ENCODE data around the gene TERT. TPM values are rescaled to one million over a fixed set of nuclear protein-coding genes. Genes with fewer than 3 reads are reported as not detected.

The TERT gene
- total and polyA plus RNA-seq, 2 of the 4 experiments (the other 2 are of a cell fraction), result not detected

DNA sequence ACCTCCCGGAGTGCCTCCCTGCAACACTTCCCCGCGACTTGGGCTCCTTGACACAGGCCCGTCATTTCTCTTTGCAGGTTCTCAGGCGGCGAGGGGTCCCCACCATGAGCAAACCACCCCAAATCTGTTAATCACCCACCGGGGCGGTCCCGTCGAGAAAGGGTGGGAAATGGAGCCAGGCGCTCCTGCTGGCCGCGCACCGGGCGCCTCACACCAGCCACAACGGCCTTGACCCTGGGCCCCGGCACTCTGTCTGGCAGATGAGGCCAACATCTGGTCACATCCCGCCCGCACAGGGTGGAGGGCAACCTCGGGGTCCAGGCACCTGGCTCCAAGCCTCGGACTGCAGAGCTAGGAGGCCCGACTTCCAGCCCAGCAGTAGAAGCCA is 776 bp upstream of the TERT start:
- no peak overlapping the region for H3K4me3 ChIP-seq (ENCODE audit: insufficient read depth, low read depth, low read length)
- H3K27ac ChIP-seq (ENCODE audit: insufficient read depth, low read length), result no peak overlapping the region
- intact Hi-C loops (cut with micrococcal nuclease) (no loop called here), in situ Hi-C loops (cut with MboI; ENCODE audit: low sequenced_read_pairs) (no loop called here), dilution Hi-C loops (cut with HindIII; ENCODE audit: low sequenced_read_pairs, unreplicated experiment) (no loop called here)
- H3K23ac ChIP-seq (ENCODE audit: low read depth, low read length), result no peak overlapping the region
- no peak overlapping the region for H4K8ac ChIP-seq (ENCODE audit: low read depth in 2 of 2, low read length in 2 of 2)
- ATAC-seq (ENCODE audit: low read depth) (no peak), DNase-seq (no peak)
- H4K5ac ChIP-seq (ENCODE audit: low read depth, low read length), result no peak overlapping the region
- H3K4me2 ChIP-seq (ENCODE audit: low read depth, low read length), result no peak overlapping the region
- no peak overlapping the region for H4K91ac ChIP-seq (ENCODE audit: insufficient read depth, low read depth, low read length)
- no peak overlapping the region for H2AK5ac ChIP-seq (ENCODE audit: low read depth, low read length)
- no peak overlapping the region for H2AFZ ChIP-seq (replicated peaks; ENCODE audit: low read length, poor library complexity)
- H2BK15ac ChIP-seq (ENCODE audit: low read depth, low read length), result no peak overlapping the region
- no peak for TF ChIP-seq RAD21 (IDR thresholded peaks at IDR 0.05; ENCODE audit: low read length)
- no peaks in the 10 kb centered on the region for H3K9me1 ChIP-seq (ENCODE audit: insufficient read depth, low read length)
- H3K18ac ChIP-seq (ENCODE audit: low read depth, low read length), result no peak overlapping the region
- whole genome bisulfite sequencing, 2 experiments (ENCODE audit: extremely low coverage in 2 of 2, insufficient read length in 1 of 2), result 26% methylated on average over 13 of the region's 22 CpGs; no CpG with 5 or more reads in 1 of the 2 experiments
- H2BK20ac ChIP-seq (ENCODE audit: low read depth, low read length), result no peak overlapping the region
- no peak overlapping the region for H3K4ac ChIP-seq (ENCODE audit: low read depth, low read length)
- H2BK120ac ChIP-seq (ENCODE audit: low read depth, low read length), result no peak overlapping the region
- H3K36me3 ChIP-seq (ENCODE audit: control insufficient read depth, insufficient read depth, low read length), result no peaks in the 10 kb centered on the region
- H3K56ac ChIP-seq (ENCODE audit: extremely low read depth, insufficient read depth, low read length), result no peak overlapping the region
- no peak overlapping the region for H2BK5ac ChIP-seq (ENCODE audit: low read depth, low read length, poor library complexity, severe bottlenecking)
- H3K9ac ChIP-seq (ENCODE audit: low read depth, low read length), result no peak overlapping the region
- H3K14ac ChIP-seq (replicated peaks; ENCODE audit: low read depth, low read length), result no peak overlapping the region
- BruUV-seq (replicated peaks), result no TSS peak
- ChIA-PET CTCF (no interaction called here), POLR2A (ENCODE audit: unreplicated experiment) (no interaction called here)
- no peaks in the 10 kb centered on the region for H3K4me1 ChIP-seq (ENCODE audit: control insufficient read depth, insufficient read depth, low read length)
- peaks cover 24% of the 10 kb centered on the region for H3K27me3 ChIP-seq (ENCODE audit: control insufficient read depth, insufficient read depth, low read length)
- no peaks in the 10 kb centered on the region for H3K9me3 ChIP-seq (ENCODE audit: control insufficient read depth, insufficient read depth, low read length)
- H4K20me1 ChIP-seq (ENCODE audit: insufficient read depth, low read length), result no peaks in the 10 kb centered on the region
- H2AK9ac ChIP-seq (replicated peaks; ENCODE audit: low read depth, low read length, poor library complexity), result no peak overlapping the region
- no peaks in the 10 kb centered on the region for H3K79me1 ChIP-seq (ENCODE audit: low read depth in 1 of 2, low read length in 2 of 2)
